Neural progenitor cell (in vitro differentiated cells): ENCODE measurements around the gene SLC25A26. TPM values are rescaled to one million over a fixed set of nuclear protein-coding genes. Genes with fewer than 3 reads are reported as not detected.

Experiments used
- DNase-seq: peaks from one replicate; pipeline ENCODE4 v3.0.0-alpha.2; 2016; ENCODE audit warnings: low spot score
- H2AFZ ChIP-seq: fragments of 200-600 bp; sonication (generic); replicated peaks from 2 replicates; pipeline ENCODE4 v1.6.1; 2016; ENCODE audit warnings: antibody characterized with exemption
- H3F3A ChIP-seq: fragments of 200-600 bp; sonication (generic); 2 replicates; pipeline ENCODE4 v1.6.1; 2016; ENCODE audit warnings: antibody characterized with exemption, low read depth
- H3K27ac ChIP-seq: fragments of 200-600 bp; sonication (generic); 2 replicates; pipeline ENCODE4 v1.5.1; 2016; ENCODE audit warnings: mild to moderate bottlenecking
- H3K27me3 ChIP-seq: fragments of 200-600 bp; sonication (generic); 2 replicates; pipeline ENCODE4 v1.6.1; 2016; ENCODE audit warnings: mild to moderate bottlenecking, moderate library complexity
- H3K36me3 ChIP-seq: fragments of 200-600 bp; sonication (generic); 2 replicates; pipeline ENCODE4 v1.5.1; 2016
- H3K4me1 ChIP-seq: fragments of 200-600 bp; sonication (generic); 2 replicates; pipeline ENCODE4 v1.6.1; 2016; ENCODE audit warnings: mixed run types
- H3K4me2 ChIP-seq: fragments of 200-600 bp; sonication (generic); 2 replicates; pipeline ENCODE4 v1.6.1; 2016
- H3K4me3 ChIP-seq: fragments of 200-600 bp; sonication (generic); 2 replicates; pipeline ENCODE4 v1.5.1; 2016
- H3K79me2 ChIP-seq: fragments of 200-600 bp; sonication (generic); 2 replicates; pipeline ENCODE4 v1.6.1; 2016; ENCODE audit warnings: low read depth
- H3K9ac ChIP-seq: fragments of 200-600 bp; sonication (generic); 2 replicates; pipeline ENCODE4 v1.6.1; 2016
- H3K9me3 ChIP-seq: fragments of 200-600 bp; sonication (generic); 2 replicates; pipeline ENCODE4 v1.5.1; 2016; ENCODE audit warnings: low read depth
- H4K20me1 ChIP-seq: fragments of 200-600 bp; sonication (generic); 2 replicates; pipeline ENCODE4 v1.6.1; 2016; ENCODE audit warnings: low read depth
- H3K27ac Mint-ChIP-seq: 3 replicates; pipeline ENCODE4 v1.8.0; 2021; ENCODE audit warnings: mixed read lengths
- H3K27me3 Mint-ChIP-seq: 2 replicates; pipeline ENCODE4 v1.8.0; 2022; ENCODE audit warnings: low read depth, mild to moderate bottlenecking, inconsistent platforms, moderate library complexity, mixed read lengths; ENCODE audit not compliant: insufficient read depth
- H3K36me3 Mint-ChIP-seq: 3 replicates; pipeline ENCODE4 v1.8.0; 2021; ENCODE audit warnings: mixed read lengths
- H3K4me1 Mint-ChIP-seq: 3 replicates; pipeline ENCODE4 v1.8.0; 2021; ENCODE audit warnings: mixed read lengths
- H3K4me3 Mint-ChIP-seq: 3 replicates; pipeline ENCODE4 v1.8.0; 2021; ENCODE audit warnings: mild to moderate bottlenecking, moderate library complexity, mixed read lengths
- H3K9me3 Mint-ChIP-seq: 3 replicates; pipeline ENCODE4 v1.8.0; 2020; ENCODE audit warnings: mixed read lengths
- CTCF ChIP-seq: fragments of 200-600 bp; sonication (generic); IDR thresholded peaks from 2 replicates; pipeline ENCODE4 v1.5.1; 2017; ENCODE audit warnings: antibody characterized with exemption, mild to moderate bottlenecking
- EZH2 ChIP-seq: fragments of 200-600 bp; sonication (generic); IDR thresholded peaks from 2 replicates; pipeline ENCODE4 v1.6.1; 2017; ENCODE audit warnings: antibody characterized with exemption, mild to moderate bottlenecking, moderate library complexity
- EZH2phosphoT487 ChIP-seq: fragments of 200-600 bp; sonication (generic); IDR thresholded peaks from 2 replicates; pipeline ENCODE4 v1.6.1; 2017; ENCODE audit warnings: antibody characterized with exemption
- total RNA-seq: library from RNA; depleted of rRNA; stranded (reverse); fragments of >200 nt; gene quantifications from 2 replicates; pipeline ENCODE4 v1.2.3, GENCODE V29; 2015; ENCODE audit warnings: low replicate concordance

The SLC25A26 gene
- total RNA-seq, 1 donor from 2014 or later: 17.0 TPM

GRCh38 chr3:66376568-66376967 lies 155.8 kb downstream of the SLC25A26 start:
- H3K4me2 ChIP-seq: no peak overlapping the region

GRCh38 chr3:66377800-66378199 lies 157.0 kb downstream of the SLC25A26 start:
- Histone ChIP-seq H3K9me3 (no peaks in the 10 kb centered on the region), H3K9ac (no peak overlapping the region), H3K4me3 (no peak overlapping the region), H3F3A (peaks cover 85% of the 10 kb centered on the region), H3K79me2 (peaks cover 2% of the 10 kb centered on the region), H3K27ac (peak overlapping the region; percentile 54), H2AFZ (no peak overlapping the region), H3K4me2 (no peak overlapping the region), H3K27me3 (no peaks in the 10 kb centered on the region), H3K36me3 (peaks cover 19% of the 10 kb centered on the region), H3K4me1 (no peaks in the 10 kb centered on the region), H4K20me1 (peaks cover 51% of the 10 kb centered on the region)
- no peak for DNase-seq
- Mint-ChIP-seq H3K9me3 (no peaks in the 10 kb centered on the region), H3K4me1 (peaks cover 12% of the 10 kb centered on the region), H3K27me3 (peaks cover 6% of the 10 kb centered on the region), H3K27ac (peak overlapping the region; percentile 64), H3K36me3 (peaks cover 40% of the 10 kb centered on the region), H3K4me3 (no peak overlapping the region)
- no peak for TF ChIP-seq CTCF
- TF ChIP-seq EZH2phosphoT487: no peak
- TF ChIP-seq EZH2: no peak

More at GRCh38 chr3:66376568-66376967, 155.8 kb downstream of the SLC25A26 start:
- no peak overlapping the region for H3K27ac ChIP-seq
- no peaks in the 10 kb centered on the region for H3K27me3 ChIP-seq
- H3K4me1 Mint-ChIP-seq: peaks cover 12% of the 10 kb centered on the region
- no peaks in the 10 kb centered on the region for H3K79me2 ChIP-seq
- H3K9me3 ChIP-seq: no peaks in the 10 kb centered on the region
- no peak overlapping the region for H2AFZ ChIP-seq
- DNase-seq: no peak
- H3K4me3 ChIP-seq: no peak overlapping the region
- peaks cover 47% of the 10 kb centered on the region for H4K20me1 ChIP-seq
- no peaks in the 10 kb centered on the region for H3K4me1 ChIP-seq
- peaks cover 31% of the 10 kb centered on the region for H3K36me3 Mint-ChIP-seq
- peaks cover 19% of the 10 kb centered on the region for H3K36me3 ChIP-seq
- H3K9ac ChIP-seq: no peak overlapping the region
- H3K4me3 Mint-ChIP-seq: no peak overlapping the region
- H3K27me3 Mint-ChIP-seq: peaks cover 6% of the 10 kb centered on the region
- H3F3A ChIP-seq: peaks cover 81% of the 10 kb centered on the region
- no peak overlapping the region for H3K27ac Mint-ChIP-seq
- H3K9me3 Mint-ChIP-seq: no peaks in the 10 kb centered on the region
- TF ChIP-seq EZH2phosphoT487: no peak
- TF ChIP-seq EZH2: no peak
- TF ChIP-seq CTCF: no peak

- H3K27ac Mint-ChIP-seq: peak overlapping the region; percentile 64
- peaks cover 12% of the 10 kb centered on the region for H3K4me1 Mint-ChIP-seq
- Histone ChIP-seq H3K4me3 (no peak overlapping the region), H3K27ac (peak overlapping the region; percentile 54), H3K9ac (no peak overlapping the region), H3F3A (peaks cover 83% of the 10 kb centered on the region), H3K36me3 (peaks cover 19% of the 10 kb centered on the region), H3K27me3 (no peaks in the 10 kb centered on the region), H3K4me1 (no peaks in the 10 kb centered on the region), H4K20me1 (peaks cover 55% of the 10 kb centered on the region), H3K9me3 (no peaks in the 10 kb centered on the region), H2AFZ (no peak overlapping the region), H3K79me2 (peaks cover 4% of the 10 kb centered on the region), H3K4me2 (no peak overlapping the region)
- peak; percentile 76 for DNase-seq
- peaks cover 41% of the 10 kb centered on the region for H3K36me3 Mint-ChIP-seq
- H3K27me3 Mint-ChIP-seq: peaks cover 6% of the 10 kb centered on the region
- TF ChIP-seq CTCF (peak; percentile 74), EZH2 (no peak)
- H3K4me3 Mint-ChIP-seq: no peak overlapping the region
- H3K9me3 Mint-ChIP-seq: no peaks in the 10 kb centered on the region
These were observed 157.5 kb downstream of the SLC25A26 start for GRCh38 chr3:66378256-66378655.
